GM12878 (cell line): ENCODE data around the gene RPL26. TPM values are rescaled to one million over a fixed set of nuclear protein-coding genes. Genes with fewer than 3 reads are reported as not detected.
A peak's percentile ranks its signal among the peaks of the same experiment; 100 is the strongest.

Experiments used
- ATF7 ChIP-seq: fragments of 450-650 bp; IDR thresholded peaks from 2 replicates; pipeline ENCODE4 v1.6.1; 2016; ENCODE audit warnings: low read depth, mild to moderate bottlenecking
- CEBPZ ChIP-seq: fragments of 150-350 bp; IDR thresholded peaks from 2 replicates; pipeline ENCODE4 v1.6.1; 2016; ENCODE audit warnings: low read depth, low read length
- CTCF ChIP-seq, 3 experiments: IDR thresholded peaks in 2 of 3; conservative IDR thresholded peaks in 1 of 3; 2 replicates each; pipeline ENCODE4 v1.5.1; 2011; ENCODE audit warnings: low read depth in 3 of 3, low read length in 3 of 3, mild to moderate bottlenecking in 3 of 3, control low read depth in 2 of 3, moderate library complexity in 2 of 3, inconsistent platforms in 1 of 3, mixed read lengths in 1 of 3; ENCODE audit not compliant: control insufficient read depth in 2 of 3, insufficient read depth in 1 of 3; ENCODE audit errors: extremely low read depth in 1 of 3
- DPF2 ChIP-seq: fragments of 450-650 bp; IDR thresholded peaks from 2 replicates; pipeline ENCODE4 v1.6.1; 2017; ENCODE audit warnings: mild to moderate bottlenecking
- EP300 ChIP-seq, 2 experiments: fragments of 150-350 bp in 1 of 2; IDR thresholded peaks; 2 replicates each; pipeline ENCODE4 v1.6.1; 2011 to 2012; ENCODE audit warnings: low read depth in 2 of 2, low read length in 2 of 2, borderline replicate concordance in 1 of 2, improper control_type of control experiment in 1 of 2, inconsistent platforms in 1 of 2; ENCODE audit not compliant: control insufficient read depth in 1 of 2
- FOXM1 ChIP-seq: IDR thresholded peaks from 2 replicates; pipeline ENCODE4 v1.6.1; 2012; ENCODE audit warnings: low read depth, mild to moderate bottlenecking, inconsistent platforms, low read length, moderate library complexity
- IKZF1 ChIP-seq: fragments of 450-650 bp; conservative IDR thresholded peaks from 2 replicates; pipeline ENCODE4 v1.6.1; 2017; ENCODE audit warnings: antibody characterized with exemption, mild to moderate bottlenecking
- JUNB ChIP-seq: IDR thresholded peaks from 2 replicates; pipeline ENCODE4 v1.6.1; 2016; ENCODE audit warnings: antibody characterized with exemption, mild to moderate bottlenecking
- LARP7 ChIP-seq: fragments of 450-650 bp; IDR thresholded peaks from 2 replicates; pipeline ENCODE4 v1.6.1; 2017; ENCODE audit warnings: mild to moderate bottlenecking
- MEF2A ChIP-seq: IDR thresholded peaks from 2 replicates; pipeline ENCODE4 v1.6.1; 2011; ENCODE audit warnings: low read depth, mild to moderate bottlenecking, low read length, moderate library complexity; ENCODE audit not compliant: insufficient read depth
- MTA2 ChIP-seq: fragments of 450-650 bp; IDR thresholded peaks from 2 replicates; pipeline ENCODE4 v1.6.1; 2016; ENCODE audit warnings: low read depth, mild to moderate bottlenecking, moderate library complexity
- NFIC ChIP-seq: IDR thresholded peaks from 2 replicates; pipeline ENCODE4 v1.6.1; 2012; ENCODE audit warnings: low read depth, mild to moderate bottlenecking, inconsistent platforms, low read length, moderate library complexity
- PML ChIP-seq: IDR thresholded peaks from 2 replicates; pipeline ENCODE4 v1.6.1; 2012; ENCODE audit warnings: low read length, inconsistent platforms
- POLR2A ChIP-seq: IDR thresholded peaks from 2 replicates; pipeline ENCODE4 v1.6.1; 2011; ENCODE audit warnings: low read depth, mild to moderate bottlenecking, low read length
- RAD21 ChIP-seq: IDR thresholded peaks from 2 replicates; pipeline ENCODE4 v1.6.1; 2011; ENCODE audit warnings: mild to moderate bottlenecking, low read depth, low read length, moderate library complexity; ENCODE audit not compliant: insufficient read depth
- RB1 ChIP-seq: fragments of 450-650 bp; formaldehyde crosslinking; IDR thresholded peaks from 2 replicates; pipeline ENCODE4 v1.6.1; 2017; ENCODE audit warnings: mild to moderate bottlenecking, borderline replicate concordance
- RCOR1 ChIP-seq: conservative IDR thresholded peaks from 2 replicates; pipeline ENCODE4 v1.6.1; 2012; ENCODE audit warnings: low read depth, low read length, improper control_type of control experiment
- SP1 ChIP-seq: IDR thresholded peaks from one replicate; pipeline ENCODE4 v1.6.1; 2011; ENCODE audit warnings: low read depth, low read length
- SPI1 ChIP-seq: IDR thresholded peaks from 2 replicates; pipeline ENCODE4 v1.6.1; 2011; ENCODE audit warnings: low read depth, mild to moderate bottlenecking, low read length, moderate library complexity, borderline replicate concordance; ENCODE audit not compliant: insufficient read depth
- TCF3 ChIP-seq: IDR thresholded peaks from 2 replicates; pipeline ENCODE4 v1.6.1; 2012; ENCODE audit warnings: low read depth, mild to moderate bottlenecking, low read length, borderline replicate concordance; ENCODE audit not compliant: insufficient read depth
- YBX1 ChIP-seq: fragments of 450-650 bp; IDR thresholded peaks from 2 replicates; pipeline ENCODE4 v1.6.1; 2016; ENCODE audit warnings: antibody characterized with exemption
- YY1 ChIP-seq: IDR thresholded peaks from 2 replicates; pipeline ENCODE4 v1.6.1; 2011; ENCODE audit warnings: low read depth, mild to moderate bottlenecking, low read length
- ZNF217 ChIP-seq: fragments of 450-650 bp; IDR thresholded peaks from 2 replicates; pipeline ENCODE4 v1.6.1; 2017; ENCODE audit warnings: antibody characterized with exemption, mild to moderate bottlenecking
- ZNF384 ChIP-seq: IDR thresholded peaks from 2 replicates; pipeline ENCODE4 v1.6.1; 2012; ENCODE audit warnings: low read depth, mild to moderate bottlenecking, low read length, improper control_type of control experiment, borderline replicate concordance
- polyA plus RNA-seq, 11 experiments: library from polyadenylated mRNA; depleted of rRNA in 4 of 11; unstranded in 6 of 11; stranded (reverse) in 5 of 11; fragments of >200 nt; fragmentation: Nextera tagmentation in 4 of 11; fragmentation: Illumina TruSeq in 1 of 11; extraction: Ambion mirVana in 4 of 11; extraction: Trizol in 1 of 11; gene quantifications; 1 replicate in 1 of 11; 2 replicates in 10 of 11; pipeline versions ENCODE4 v1.2.1 to v1.2.3, GENCODE V29; 2011 to 2016; ENCODE audit warnings: inconsistent platforms in 2 of 11, missing spikeins in 2 of 11, low read depth in 1 of 11
- total RNA-seq, 4 experiments: library from RNA; depleted of rRNA in 3 of 4; stranded (reverse); fragments of >200 nt in 3 of 4; fragmentation: Illumina TruSeq in 1 of 4; extraction: Trizol in 1 of 4; gene quantifications; 2 replicates each; pipeline versions ENCODE4 v1.2.1 to v1.2.3, GENCODE V29; 2013 to 2021
- TF ChIP-seq, protein P1 (sequence below): IDR thresholded peaks from 2 replicates; pipeline ENCODE4 v1.6.1; 2011; ENCODE audit warnings: borderline replicate concordance, low read depth, mild to moderate bottlenecking, moderate library complexity, low read length; ENCODE audit not compliant: insufficient read depth, poor library complexity, severe bottlenecking

The RPL26 gene
- total and polyA plus RNA-seq, 10 of the 15 experiments (the other 5 are each of a cell fraction or from before 2014, with no cell fraction given): 1,451 to 9,244 (median 4,326) TPM

DNA sequence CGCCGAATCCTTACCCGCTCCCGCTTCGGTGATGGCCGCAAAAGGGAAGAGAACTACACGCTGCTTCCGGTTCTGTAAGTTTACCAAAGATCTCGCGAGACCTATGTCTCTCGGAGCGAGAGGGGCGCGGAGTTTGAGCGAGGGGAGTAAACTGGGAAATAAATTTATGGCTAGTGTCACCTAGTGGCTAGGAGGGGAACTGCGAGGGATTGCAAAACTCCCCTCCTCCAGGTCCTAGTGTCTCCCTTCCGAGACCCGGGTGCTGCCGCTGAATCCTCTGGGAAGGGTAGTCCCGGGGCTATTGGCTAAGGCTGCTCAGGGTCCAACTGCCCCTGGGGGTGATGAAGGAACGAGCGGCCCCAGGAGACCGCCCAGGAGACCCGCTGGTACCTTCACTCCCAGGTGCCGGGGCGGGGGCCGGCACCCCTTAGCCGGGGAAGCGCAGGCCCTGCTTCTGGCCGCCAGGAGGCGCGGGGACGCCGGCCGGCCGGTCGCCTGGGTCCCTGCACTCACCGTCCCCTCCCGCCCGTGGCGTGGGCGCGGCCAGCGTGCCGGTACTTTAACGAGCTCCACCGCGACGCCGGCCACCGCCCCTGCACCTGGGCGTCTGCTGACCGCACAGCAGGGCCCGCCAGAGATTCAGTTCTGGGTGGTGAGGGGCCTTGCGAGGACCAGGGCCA is at the start of gene RPL26 (continued):
- TF ChIP-seq, protein P1, sequence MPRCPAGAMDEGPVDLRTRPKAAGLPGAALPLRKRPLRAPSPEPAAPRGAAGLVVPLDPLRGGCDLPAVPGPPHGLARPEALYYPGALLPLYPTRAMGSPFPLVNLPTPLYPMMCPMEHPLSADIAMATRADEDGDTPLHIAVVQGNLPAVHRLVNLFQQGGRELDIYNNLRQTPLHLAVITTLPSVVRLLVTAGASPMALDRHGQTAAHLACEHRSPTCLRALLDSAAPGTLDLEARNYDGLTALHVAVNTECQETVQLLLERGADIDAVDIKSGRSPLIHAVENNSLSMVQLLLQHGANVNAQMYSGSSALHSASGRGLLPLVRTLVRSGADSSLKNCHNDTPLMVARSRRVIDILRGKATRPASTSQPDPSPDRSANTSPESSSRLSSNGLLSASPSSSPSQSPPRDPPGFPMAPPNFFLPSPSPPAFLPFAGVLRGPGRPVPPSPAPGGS: peak; percentile 15
- TF ChIP-seq POLR2A (peak; percentile 96), ATF7 (peak; percentile 55; the same call in 1 of the 2 replicates), SP1 (peak; percentile 82), IKZF1 (peak; percentile 92), NFIC (no peak), ZNF217 (peak; percentile 86), TCF3 (peak; percentile 45), EP300 (IDR thresholded peaks at IDR 0.05; ENCODE audit: borderline replicate concordance in 1 of 2, control insufficient read depth in 1 of 2, low read depth in 2 of 2, low read length in 2 of 2) (no peak), ZNF384 (no peak), LARP7 (peak; percentile 96), DPF2 (peak; percentile 82; the same call in 1 of the 2 replicates), RB1 (0 out of 2 replicates have a peak, but pooled peaks have one; percentile 79), MTA2 (peak; percentile 52; the same call in 1 of the 2 replicates), PML (peak; percentile 99), FOXM1 (no peak; the same call in 1 of the 2 replicates), YBX1 (no peak), SPI1 (peak; percentile 33; the same call in 1 of the 2 replicates), YY1 (peak; percentile 95; the same call in 1 of the 2 replicates), CTCF (IDR thresholded peaks at IDR 0.05 in 2 of 3, conservative IDR thresholded peaks at IDR 0.05 in 1 of 3; ENCODE audit: control insufficient read depth in 2 of 3, extremely low read depth in 1 of 3, insufficient read depth in 1 of 3, low read depth in 3 of 3, low read length in 3 of 3) (peak; percentile 77 to 96 (median 87)), JUNB (no peak), RAD21 (peak; percentile 36; the same call in 1 of the 2 replicates), RCOR1 (peak; percentile 95), CEBPZ (no peak), MEF2A (no peak)
